ENCODE data around the gene FREM3. TPM values are rescaled to one million over a fixed set of nuclear protein-coding genes. Genes with fewer than 3 reads are reported as not detected.

Gene FREM3
- total and polyA plus RNA-seq, 12 donors, result 0.01 to 0.25 (median 0.05) TPM; not detected in 6

DNA sequence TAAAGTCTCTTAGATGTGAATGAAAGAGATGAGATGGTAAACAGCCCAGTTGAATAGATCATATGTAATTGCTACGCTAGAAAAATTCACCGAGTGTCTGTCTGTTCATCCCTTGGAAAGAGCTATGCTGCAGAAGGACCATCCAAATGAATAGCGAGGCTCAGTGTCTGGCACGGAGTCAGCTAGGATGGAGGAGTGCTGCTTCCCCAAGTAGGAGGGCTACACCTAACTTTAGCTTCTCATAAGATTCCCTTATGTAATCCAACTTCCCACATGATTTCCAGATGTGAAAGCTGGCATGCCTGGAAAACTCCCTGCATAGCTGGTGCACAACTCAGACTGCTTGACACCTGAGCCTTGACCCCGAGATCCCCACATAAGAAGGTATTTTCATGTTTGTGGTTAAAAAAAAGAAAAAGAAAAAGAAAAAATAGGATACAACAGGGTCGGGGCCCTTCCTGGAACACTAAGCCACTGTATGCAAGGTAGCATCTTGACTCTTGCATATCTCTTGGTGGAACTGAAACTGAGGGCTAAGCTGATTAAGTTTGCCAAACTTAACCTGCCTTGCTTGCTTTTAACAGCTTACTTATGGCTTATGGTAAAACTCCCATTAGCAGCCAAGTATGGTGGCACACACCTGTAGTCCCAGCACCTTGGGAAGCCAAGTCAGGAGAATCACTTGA, 82.3 kb downstream of the FREM3 start:
- ATAC-seq, result no peak

DNA sequence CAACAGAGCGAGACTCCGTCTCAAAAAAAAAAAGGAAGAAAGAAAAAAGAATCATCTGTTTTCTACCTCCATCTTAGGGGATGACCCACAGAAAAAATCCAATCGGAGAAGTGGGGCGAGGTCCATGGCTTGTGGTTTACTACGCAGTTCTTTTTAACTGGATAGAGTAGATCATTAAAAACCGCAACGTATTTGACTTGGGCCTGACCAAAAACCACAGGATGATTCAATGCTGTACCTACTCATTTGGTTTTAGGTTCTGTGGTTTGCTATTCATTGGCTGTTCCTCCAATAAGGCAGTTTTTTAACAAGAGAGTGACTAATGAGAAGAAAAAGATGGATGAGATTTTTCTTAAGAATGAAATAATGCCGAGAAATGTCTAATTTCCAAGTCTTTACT, 83.7 kb downstream of the FREM3 start:
- WGBS, 2 donors, result 93 to 95% methylated on average over 8 of the region's 8 CpGs
- DNase-seq, result no peak
- Histone ChIP-seq H3K9me3 (no peaks in the 10 kb centered on the region), H3K4me1 (peaks cover 0 to 8% (median 0%) of the 10 kb centered on the region in 9 donors), H3K4me3 (no peak overlapping the region), H3K27ac (no peak overlapping the region), H3K36me3 (no peaks in the 10 kb centered on the region), H3K27me3 (no peaks in the 10 kb centered on the region)
- ATAC-seq, result no peak
- no peak for TF ChIP-seq CTCF (IDR thresholded peaks at IDR 0.05)
- intact Hi-C loops (cut with DNase I), result no loop called here

More for the DNA sequence above, 82.3 kb downstream of the FREM3 start:
- WGBS, 2 donors, result 77 to 86% methylated on average over 6 of the region's 6 CpGs
- intact Hi-C loops (cut with DNase I), result no loop called here
- Histone ChIP-seq H3K9me3 (no peaks in the 10 kb centered on the region), H3K4me1 (peaks cover 0 to 8% (median 0%) of the 10 kb centered on the region in 9 donors), H3K27ac (no peak overlapping the region), H3K4me3 (no peak overlapping the region), H3K36me3 (no peaks in the 10 kb centered on the region), H3K27me3 (no peaks in the 10 kb centered on the region)
- no peak for TF ChIP-seq CTCF (IDR thresholded peaks at IDR 0.05)
- DNase-seq, result no peak

- Histone ChIP-seq H3K9me3 (peaks cover 0 to 19% (median 6%) of the 10 kb centered on the region in 11 donors), H3K27ac (no peak overlapping the region), H3K36me3 (no peaks in the 10 kb centered on the region), H3K27me3 (no peaks in the 10 kb centered on the region), H3K4me1 (no peaks in the 10 kb centered on the region), H3K4me3 (no peak overlapping the region)
- TF ChIP-seq CTCF (IDR thresholded peaks at IDR 0.05), result no peak
- ATAC-seq (no peak), DNase-seq (no peak)
- WGBS, 2 donors, result 60 to 77% methylated on average over 4 of the region's 4 CpGs
- intact Hi-C loops (cut with DNase I), result no loop called here
Measured at GRCh38 chr4:143609492-143609891, 91.0 kb downstream of the FREM3 start.

- H3K27me3 ChIP-seq, result no peaks in the 10 kb centered on the region
- DNase-seq (no peak), ATAC-seq (no peak)
- H3K4me1 ChIP-seq, result no peaks in the 10 kb centered on the region
- H3K36me3 ChIP-seq, result no peaks in the 10 kb centered on the region
- WGBS, 2 donors, result 79 to 84% methylated on average over 3 of the region's 3 CpGs
- TF ChIP-seq CTCF (IDR thresholded peaks at IDR 0.05), result no peak
- intact Hi-C loops (cut with DNase I), result no loop called here
- H3K9me3 ChIP-seq, result peaks cover 0 to 19% (median 6%) of the 10 kb centered on the region in 11 donors
- H3K4me3 ChIP-seq, result no peak overlapping the region
- H3K27ac ChIP-seq, result no peak overlapping the region
Measured at GRCh38 chr4:143606480-143606879, 94.0 kb downstream of the FREM3 start.

Data from heart right ventricle (tissue), 16 donors.